NCI-H526 (cell line): ENCODE results near the gene KCNE4.
A peak's percentile ranks its signal among the peaks of the same experiment; 100 is the strongest.

Source experiments
- DNase-seq, 2 experiments: peaks; one replicate each; lab custom pipeline; 2025; lab: John Stamatoyannopoulos, UW

Gene KCNE4

DNA sequence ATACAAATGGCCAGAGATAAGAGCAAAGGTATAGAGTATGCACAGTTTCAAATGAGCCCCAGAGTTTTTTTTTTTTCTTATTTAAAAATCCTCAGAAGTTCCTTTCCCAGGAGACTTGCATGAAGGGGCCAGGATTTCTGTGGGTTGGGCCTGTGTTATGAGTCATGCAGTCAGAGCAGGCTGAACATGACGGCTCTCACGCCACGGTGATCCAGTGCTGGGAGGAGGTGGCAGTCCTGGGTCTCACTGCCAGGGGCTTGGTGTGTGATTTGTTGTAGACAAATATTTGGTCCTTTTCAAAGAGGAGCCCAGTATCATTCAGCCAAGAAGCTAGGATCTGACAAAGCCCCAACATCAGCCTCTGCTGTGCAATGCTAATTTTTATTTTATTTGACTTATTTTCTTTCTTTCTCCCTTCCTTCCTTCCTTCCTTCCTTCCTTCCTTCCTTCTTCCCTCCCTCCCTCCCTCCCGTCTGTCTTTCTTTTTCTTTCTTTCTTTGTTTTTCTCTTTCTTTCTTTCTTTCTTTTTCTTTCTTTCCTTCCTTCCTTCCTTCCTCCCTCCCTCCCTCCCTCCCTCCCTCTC is 10.4 kb upstream of the KCNE4 start:
- no peak for DNase-seq

DNA sequence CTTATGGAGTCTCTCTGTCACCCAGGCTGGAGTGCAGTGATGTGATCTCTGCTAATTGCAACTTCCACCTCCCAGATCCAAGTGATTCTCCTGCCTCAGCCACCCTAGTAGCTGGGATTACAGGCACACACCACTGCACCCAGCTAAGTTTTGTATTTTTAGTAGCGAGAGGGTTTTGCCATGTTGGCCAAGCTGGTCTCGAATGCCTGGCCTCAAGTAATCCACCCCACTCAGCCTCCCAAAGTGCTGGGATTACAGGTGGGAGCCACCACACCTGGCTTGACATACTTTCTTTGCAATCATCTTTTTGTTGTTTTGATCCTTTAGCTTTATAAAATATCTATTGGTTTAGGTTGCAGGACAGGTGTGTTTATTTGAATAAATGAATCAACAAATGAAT is 9.7 kb upstream of the KCNE4 start:
- no peak for DNase-seq

DNA sequence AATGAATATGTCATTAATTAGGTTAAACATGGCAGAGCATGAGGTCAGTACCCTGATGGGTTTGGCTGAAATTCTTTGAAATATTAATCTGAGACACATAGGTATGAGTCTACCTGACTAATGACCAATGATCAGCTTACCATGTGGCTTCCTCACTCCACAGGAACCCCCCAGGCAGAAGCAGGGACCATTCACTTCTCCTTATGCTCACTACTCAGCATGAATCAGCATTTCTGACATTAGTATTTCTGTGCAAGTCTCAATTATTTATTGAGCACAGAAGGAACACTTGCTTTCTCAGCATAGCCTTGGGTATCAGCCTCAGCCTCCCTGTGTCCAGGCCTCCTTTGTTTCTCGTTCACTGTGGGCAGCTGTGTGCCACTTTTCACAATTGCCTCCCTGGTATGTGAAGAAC is 9.3 kb upstream of the KCNE4 start:
- DNase-seq: no peak

GRCh38 chr2:223043164-223043941 is 8.6 kb upstream of the KCNE4 start:
- no peak for DNase-seq

- DNase-seq: no peak
These were observed 7.7 kb upstream of the KCNE4 start for GRCh38 chr2:223044092-223044836.

DNA sequence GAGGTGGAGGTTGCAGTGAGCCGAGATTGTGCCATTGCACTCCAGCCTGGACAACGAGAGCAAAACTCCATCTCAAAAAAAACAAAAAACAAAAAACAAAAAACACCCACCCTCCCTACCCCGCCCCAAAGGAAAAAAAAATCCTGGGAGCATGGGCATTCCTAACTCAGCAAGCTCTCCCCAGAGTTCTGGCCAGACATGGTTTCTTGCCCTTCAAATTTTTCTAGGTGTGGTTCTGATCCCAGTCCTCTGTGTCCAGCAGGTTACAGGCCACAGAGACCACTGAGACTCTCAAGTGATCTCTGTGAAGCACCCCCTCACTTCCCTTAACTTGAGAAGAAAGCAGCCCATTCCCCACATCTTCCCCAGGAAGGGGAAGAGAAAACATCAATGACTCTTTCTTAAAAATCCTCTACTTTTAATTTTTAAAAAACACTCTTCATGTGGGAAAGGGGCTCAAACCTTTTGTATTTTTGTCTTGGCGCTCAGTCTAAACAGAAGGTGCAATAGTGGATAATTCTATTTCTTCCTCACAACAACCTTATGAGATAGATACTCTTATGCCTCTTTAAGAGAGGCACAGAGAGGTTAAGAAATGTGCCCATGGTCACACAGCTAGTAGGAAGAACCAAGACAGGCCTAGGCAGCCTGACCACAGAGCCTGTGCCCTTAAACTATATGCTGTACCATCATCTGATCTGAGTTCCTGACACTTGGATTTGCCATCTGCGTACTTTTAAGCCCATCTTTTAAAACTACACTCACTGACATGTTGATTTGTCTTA is 6.9 kb upstream of the KCNE4 start:
- DNase-seq: no peak

- no peak for DNase-seq
These were observed 5.4 kb upstream of the KCNE4 start for GRCh38 chr2:223046470-223047040.

DNA sequence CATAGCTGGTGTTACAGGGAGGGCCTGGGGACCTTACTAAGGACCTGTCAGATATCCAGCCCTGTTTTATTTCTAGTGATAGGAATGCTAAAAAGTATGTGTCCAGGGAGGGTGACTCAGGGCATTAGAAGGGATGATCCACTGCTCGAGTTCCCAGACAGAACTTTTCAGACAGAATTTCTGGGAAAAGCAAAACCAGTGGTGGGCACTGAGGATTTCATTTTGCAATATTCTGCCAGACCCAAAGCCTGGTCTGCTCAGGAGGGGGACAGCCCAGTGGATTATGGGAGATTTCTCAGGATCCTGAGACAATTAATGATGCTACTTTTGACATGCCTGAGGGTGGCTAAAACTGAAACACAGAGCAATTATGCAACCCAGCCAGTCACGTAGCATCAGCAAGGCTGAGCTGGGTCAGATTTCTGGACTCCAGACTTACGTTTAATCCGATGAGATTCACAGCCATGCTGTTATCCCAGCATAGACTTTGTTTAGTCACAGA is 4.7 kb upstream of the KCNE4 start:
- DNase-seq: no peak

DNA sequence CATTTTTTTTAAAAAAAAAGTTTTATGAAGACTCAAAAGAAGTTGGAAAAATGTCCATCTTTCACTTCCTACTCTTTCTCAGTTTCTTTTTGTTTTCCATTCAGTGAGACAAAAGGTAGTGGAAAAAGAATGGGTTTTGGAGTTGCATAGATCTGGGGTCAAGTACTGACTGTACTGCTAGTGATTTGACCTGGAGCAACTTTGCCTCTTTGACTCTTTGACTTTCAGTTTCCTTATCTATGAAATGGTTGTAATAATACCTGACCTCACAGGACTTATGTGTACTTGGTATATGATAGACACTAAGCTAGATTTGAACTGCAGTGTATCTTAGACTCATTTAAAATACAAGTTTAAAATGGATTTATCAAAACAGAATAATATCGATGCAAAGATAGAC is 3.5 kb upstream of the KCNE4 start:
- no peak for DNase-seq

DNA sequence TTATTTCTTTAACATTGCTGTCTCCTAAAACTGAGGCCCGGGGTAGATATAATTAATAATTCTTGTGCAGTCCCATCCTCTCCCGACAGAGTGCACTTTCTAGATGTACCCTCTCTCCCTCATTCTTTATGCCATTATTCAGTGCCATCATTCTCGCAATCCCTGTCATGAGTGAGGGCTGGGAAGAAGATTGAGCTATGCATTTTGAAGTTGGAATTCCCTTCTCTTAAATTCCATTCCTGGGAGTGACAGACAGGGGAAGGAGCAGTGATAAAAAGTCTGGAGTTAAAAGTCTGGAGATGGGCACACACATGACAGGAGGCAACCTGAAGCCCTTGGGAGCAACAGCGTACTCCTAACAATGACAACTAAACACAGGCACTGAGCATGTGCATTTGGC is 2.6 kb upstream of the KCNE4 start:
- no peak for DNase-seq

DNA sequence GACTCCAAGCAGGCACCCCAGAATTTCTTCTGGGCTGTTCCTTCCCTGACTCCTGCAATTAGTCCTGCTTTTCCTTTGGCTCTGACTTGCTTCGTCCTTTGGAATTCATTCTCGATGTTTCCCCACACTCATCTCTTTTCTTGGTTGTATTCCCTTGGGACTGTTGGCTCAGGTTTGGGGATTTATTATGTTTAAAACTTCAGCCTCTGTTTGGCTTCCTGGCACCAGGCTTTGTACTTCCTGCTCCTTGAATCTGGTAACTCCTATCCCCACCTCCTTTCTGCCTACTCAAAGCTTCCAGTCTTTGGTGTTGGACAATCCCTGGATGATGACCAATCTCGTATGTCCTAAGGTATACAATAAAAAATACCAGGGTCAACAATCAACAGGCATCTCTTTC is 1.8 kb upstream of the KCNE4 start:
- no peak for DNase-seq

GRCh38 chr2:223050900-223051504 is 988 bp upstream of the KCNE4 start:
- DNase-seq: no peak

- peak in 1 of 2 experiments; percentile 18 for DNase-seq
These were observed 826 bp downstream of the KCNE4 start for GRCh38 chr2:223052548-223053483.

DNA sequence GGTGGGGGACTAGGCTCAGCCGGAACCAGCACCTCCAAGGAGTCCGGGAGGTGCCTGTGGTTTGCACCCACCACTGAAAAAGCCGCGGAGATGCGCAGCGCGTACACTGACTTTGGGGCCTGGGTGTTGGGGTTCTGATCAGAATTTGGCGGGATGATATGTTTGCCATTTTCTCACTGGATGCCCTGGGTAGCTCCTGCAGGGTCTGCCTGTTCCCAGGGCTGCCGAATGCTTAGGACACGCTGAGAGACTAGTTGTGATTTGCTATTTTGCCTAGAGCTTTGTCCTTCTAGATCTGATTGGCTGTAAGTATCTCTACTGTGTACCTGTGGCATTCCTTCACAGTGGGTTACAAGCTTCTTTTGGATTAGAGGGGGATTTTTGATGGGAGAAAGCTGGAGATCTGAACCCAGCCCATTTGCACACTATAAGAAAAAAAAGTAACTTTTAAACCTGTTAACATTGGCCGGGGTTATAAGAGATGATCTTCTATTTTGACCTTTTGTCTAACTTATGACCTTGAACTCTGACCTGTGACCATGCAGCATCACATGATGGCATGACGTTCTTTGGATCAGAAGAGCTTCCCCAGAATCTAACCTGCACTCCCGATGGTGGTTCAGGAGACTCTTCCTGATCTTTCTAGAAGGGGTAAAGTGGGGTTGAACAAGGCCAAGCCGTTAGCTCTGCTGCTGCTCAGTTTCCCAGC is 1.6 kb downstream of the KCNE4 start:
- no peak for DNase-seq

DNA sequence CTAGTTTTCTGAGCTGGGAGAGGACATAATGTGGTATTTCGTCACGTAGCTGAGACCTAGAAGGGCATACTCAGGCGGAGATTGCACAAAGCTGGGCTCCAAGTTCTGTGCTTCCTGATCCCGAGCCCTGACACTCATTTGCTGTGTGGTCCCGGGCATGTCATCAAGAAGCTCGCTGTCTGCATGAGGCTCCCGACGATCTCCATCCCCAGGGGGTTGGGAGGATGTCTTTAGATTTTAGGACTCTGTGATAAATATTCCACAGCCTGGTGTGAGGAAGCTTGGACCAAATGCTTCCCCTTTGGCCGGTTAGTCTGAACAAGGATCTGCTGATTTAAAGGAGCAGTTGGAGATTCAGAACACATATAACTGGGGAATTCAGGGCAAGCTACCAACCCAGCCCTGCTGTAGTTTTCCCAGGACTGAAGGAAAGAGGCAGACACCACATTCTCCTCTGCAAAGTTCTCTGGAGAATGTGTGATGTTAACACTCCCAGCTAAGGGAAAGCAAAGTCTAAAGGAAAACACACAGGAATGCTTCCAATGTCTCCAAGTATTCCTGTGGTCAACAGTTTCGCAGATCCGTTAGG is 2.3 kb downstream of the KCNE4 start:
- DNase-seq: no peak

DNA sequence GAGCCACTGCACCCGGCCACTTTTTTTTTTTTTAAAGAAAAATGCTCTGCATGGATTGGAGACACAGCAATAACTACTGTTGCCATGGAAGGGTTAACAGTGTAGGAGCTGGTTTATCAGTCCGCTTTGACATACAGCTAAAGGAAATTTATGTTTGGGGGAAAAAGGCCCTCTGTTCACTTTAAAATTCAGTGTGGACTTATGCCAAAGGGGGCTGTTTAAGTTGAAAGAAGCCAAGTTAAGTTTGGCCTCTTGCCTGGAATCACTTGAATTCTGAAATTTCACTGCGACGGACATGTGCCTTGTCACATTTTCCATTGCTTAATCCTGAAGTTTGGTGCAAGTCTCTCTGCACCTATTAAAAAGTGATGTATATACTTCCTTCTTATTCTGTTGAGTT is 3.1 kb downstream of the KCNE4 start:
- no peak for DNase-seq

GRCh38 chr2:223055836-223056235 is 3.8 kb downstream of the KCNE4 start:
- DNase-seq: peak in 1 of 2 experiments; percentile 28

GRCh38 chr2:223056701-223057418 is 4.9 kb downstream of the KCNE4 start:
- no peak for DNase-seq

DNA sequence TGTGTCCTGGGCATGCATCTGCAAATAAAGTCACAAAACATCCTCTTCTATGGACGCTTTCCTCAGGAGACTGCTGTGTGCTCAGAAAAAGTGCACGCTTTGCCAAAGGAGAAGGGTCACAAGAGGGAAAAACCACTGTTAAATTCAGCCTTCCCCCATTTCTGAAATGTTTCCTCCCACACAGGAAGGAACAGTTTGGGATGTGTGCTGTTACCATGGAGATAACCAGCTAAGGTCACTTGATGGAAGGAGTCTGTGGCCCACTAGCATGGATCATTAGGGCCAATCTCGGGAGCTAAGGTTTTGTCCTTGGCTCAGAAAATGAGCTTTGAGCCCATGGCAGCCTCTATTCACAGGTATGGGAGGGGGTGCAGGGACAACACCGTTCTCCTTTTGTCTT is 5.6 kb downstream of the KCNE4 start:
- DNase-seq: no peak
